AG10803 (cell line): ENCODE results near the gene KIF16B.

Source experiments
- DNase-seq: peaks from one replicate; pipeline ENCODE4 v3.0.0; 2010; ENCODE audit warnings: low read depth
- H3K4me3 ChIP-seq: 2 replicates; pipeline ENCODE4 v1.5.1; 2011; ENCODE audit warnings: mild to moderate bottlenecking, low read length, control low read depth
- TF ChIP-seq, protein P1 (sequence below): conservative IDR thresholded peaks from 2 replicates; pipeline ENCODE4 v1.5.1; 2011; ENCODE audit warnings: mild to moderate bottlenecking, low read length, control low read depth, inconsistent platforms

KIF16B gene

DNA sequence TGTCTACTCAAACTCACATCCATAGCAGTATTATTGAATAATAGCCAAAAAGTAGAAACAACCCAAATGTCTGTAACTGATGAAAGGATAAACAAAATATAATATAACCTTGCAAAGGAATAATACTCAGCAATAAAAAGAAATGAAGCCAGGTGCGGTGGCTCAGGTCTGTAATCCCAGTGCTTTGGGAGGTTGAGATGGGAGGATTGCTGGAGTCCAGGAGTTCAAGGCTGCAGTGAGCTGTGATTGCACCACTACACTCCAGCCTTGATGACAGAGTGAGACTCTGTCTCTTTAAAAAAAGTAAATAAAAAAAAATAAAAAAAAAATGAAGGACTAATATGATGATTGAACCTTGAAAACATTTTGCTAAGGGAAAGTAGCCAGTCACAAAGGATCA lies 22.1 kb upstream of the KIF16B start:
- TF ChIP-seq, protein P1, sequence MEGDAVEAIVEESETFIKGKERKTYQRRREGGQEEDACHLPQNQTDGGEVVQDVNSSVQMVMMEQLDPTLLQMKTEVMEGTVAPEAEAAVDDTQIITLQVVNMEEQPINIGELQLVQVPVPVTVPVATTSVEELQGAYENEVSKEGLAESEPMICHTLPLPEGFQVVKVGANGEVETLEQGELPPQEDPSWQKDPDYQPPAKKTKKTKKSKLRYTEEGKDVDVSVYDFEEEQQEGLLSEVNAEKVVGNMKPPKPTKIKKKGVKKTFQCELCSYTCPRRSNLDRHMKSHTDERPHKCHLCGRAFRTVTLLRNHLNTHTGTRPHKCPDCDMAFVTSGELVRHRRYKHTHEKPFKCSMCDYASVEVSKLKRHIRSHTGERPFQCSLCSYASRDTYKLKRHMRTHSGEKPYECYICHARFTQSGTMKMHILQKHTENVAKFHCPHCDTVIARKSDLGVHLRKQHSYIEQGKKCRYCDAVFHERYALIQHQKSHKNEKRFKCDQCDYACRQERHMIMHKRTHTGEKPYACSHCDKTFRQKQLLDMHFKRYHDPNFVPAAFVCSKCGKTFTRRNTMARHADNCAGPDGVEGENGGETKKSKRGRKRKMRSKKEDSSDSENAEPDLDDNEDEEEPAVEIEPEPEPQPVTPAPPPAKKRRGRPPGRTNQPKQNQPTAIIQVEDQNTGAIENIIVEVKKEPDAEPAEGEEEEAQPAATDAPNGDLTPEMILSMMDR: no peak
- no peak overlapping the region for H3K4me3 ChIP-seq
- DNase-seq: no peak

GRCh38 chr20:16590041-16590633 lies 16.9 kb upstream of the KIF16B start:
- no peak for DNase-seq
- no peak overlapping the region for H3K4me3 ChIP-seq
- TF ChIP-seq, protein P1: no peak

DNA sequence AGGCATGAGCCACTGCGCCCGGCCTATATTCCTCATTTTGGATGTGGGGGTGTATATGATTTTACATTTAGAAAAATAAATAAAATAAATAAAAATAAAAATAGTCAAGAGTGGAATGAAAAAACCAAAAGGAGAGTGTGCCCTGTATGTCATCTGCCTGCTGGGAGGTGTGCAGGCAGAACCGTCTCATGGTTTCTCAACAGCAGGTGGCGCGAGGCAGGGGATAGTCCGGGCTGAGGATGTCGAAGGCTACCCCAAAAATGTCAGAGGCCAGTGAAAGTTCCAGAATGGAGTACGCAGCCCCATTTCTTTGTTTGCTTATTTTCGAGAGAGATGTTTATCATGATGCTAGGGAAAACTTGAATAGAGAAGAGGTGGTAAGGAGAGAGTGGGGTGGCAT lies 16.4 kb upstream of the KIF16B start:
- TF ChIP-seq, protein P1: no peak
- H3K4me3 ChIP-seq: no peak overlapping the region
- no peak for DNase-seq

DNA sequence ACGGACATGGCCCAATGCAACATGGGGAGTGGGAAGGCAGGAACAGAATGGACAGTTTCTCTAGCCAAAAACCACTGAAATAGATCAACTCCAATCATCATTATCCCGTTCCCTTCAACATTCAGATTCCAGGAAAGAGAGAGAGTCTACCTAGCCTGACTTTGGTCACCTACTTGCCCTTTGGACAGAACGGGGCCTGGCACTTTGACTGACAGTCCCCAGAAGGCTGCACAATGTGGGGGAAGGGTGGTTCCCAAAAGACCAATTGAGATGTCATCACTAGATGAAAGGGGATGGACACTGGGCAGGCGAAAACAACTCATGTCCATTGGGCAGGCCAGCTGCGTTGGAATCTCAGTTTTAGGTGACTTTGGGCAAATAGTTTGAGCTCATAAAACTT lies 15.0 kb upstream of the KIF16B start:
- no peak for DNase-seq
- TF ChIP-seq, protein P1: no peak
- no peak overlapping the region for H3K4me3 ChIP-seq

GRCh38 chr20:16587066-16587465 lies 13.8 kb upstream of the KIF16B start:
- DNase-seq: no peak
- TF ChIP-seq, protein P1: no peak
- no peak overlapping the region for H3K4me3 ChIP-seq

DNA sequence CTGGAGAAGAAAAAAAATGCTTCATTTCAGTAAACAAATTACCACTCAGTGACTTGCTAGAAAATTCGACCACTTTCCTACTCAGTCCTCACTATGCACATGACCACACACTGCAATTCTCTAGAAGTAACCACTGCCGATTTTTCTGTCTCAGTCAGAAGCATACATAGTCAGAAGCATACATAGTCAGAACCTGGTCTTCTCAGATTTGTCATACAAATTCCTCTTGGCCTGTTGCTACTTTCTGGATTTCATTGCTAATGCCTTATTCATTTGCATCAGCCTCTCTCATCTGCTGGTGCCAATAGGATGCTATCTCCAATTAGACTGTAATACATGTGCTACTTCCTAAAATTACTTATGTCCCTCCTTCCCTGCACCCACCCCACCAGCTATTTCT lies 10.2 kb upstream of the KIF16B start:
- no peak overlapping the region for H3K4me3 ChIP-seq
- DNase-seq: no peak
- TF ChIP-seq, protein P1: no peak

DNA sequence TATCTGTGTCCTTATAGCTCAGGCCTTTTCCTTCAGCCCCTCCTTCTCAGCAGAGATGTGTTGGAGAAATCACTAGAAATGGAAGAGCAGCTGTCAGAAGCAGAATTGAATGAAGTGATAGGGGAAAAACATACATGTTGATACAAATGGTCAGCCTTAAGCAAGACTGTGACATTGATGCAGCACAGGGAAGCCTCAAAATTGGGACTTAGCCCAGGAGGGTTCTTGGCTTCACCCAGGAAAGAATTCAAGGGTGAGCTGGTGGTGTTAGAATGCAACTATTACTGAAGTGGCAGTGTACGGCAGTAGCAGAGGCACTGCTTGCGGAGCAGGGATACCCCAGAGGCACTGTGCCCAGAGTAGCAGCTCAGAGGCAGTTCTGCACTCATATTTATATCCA lies 8.0 kb upstream of the KIF16B start:
- TF ChIP-seq, protein P1: no peak
- DNase-seq: no peak
- no peak overlapping the region for H3K4me3 ChIP-seq
